PFSK-1 (cell line): ENCODE data around the gene PARD6G.

Experiments
- REST ChIP-seq, 2 experiments: IDR thresholded peaks; 2 replicates each; pipeline versions ENCODE4 v1.6.1 to v1.8.0; 2011 to 2012; ENCODE audit warnings: low read depth in 2 of 2, low read length in 2 of 2, control low read depth in 1 of 2, inconsistent platforms in 1 of 2, mild to moderate bottlenecking in 1 of 2, moderate library complexity in 1 of 2; ENCODE audit not compliant: insufficient read depth in 1 of 2
- SIN3A ChIP-seq: IDR thresholded peaks from 2 replicates; pipeline ENCODE4 v1.6.1; 2012; ENCODE audit warnings: mild to moderate bottlenecking, low read length, moderate library complexity, borderline replicate concordance; ENCODE audit not compliant: insufficient read depth

DNA sequence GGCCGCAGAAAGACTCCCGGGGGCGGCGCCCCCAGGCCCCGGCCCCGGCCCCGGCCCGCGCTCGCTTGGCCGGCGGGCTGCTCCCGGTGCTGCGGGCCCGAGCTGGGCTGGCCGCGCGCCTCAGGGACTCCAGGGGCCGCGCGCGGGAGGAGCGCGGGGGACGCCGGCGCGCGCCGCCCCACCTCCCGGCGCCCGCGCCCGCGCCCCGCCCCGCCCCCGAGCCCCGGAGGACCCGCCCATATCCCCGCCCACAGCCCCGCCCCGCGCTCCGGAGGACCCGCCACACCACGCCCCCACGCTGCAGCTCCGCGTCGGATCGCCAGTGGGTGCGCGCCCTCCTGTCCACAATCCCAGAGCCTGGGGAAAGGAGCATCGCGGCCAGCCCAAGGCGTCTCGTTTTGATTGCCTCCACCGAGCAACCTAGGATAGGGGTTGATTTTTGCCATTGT, at the start of gene PARD6G:
- TF ChIP-seq REST (IDR thresholded peaks at IDR 0.05; ENCODE audit: insufficient read depth in 1 of 2, low read depth in 2 of 2, low read length in 2 of 2) (no peak), SIN3A (no peak)
